Brain microvascular endothelial cell (primary cell): Measurements from ENCODE around the gene HIC1.

ENCODE experiments used
- DNase-seq: peaks from one replicate; pipeline ENCODE4 v3.0.0-alpha.2; 2020
- H3K27ac ChIP-seq: fragments of 250-450 bp; sonication (Bioruptor Pico); 2 replicates; pipeline ENCODE4 v1.5.1; 2020; ENCODE audit warnings: mild to moderate bottlenecking, moderate library complexity
- H3K27me3 ChIP-seq: fragments of 250-450 bp; sonication (Bioruptor Pico); replicated peaks from 2 replicates; pipeline ENCODE4 v1.5.1; 2020; ENCODE audit warnings: mild to moderate bottlenecking
- H3K36me3 ChIP-seq: fragments of 250-450 bp; sonication (Bioruptor Pico); replicated peaks from 2 replicates; pipeline ENCODE4 v1.5.1; 2020; ENCODE audit warnings: mild to moderate bottlenecking
- H3K4me3 ChIP-seq: 2 replicates; pipeline ENCODE4 v1.5.1; 2011; ENCODE audit warnings: low read depth, mild to moderate bottlenecking, control low read depth, low read length, moderate library complexity
- CTCF ChIP-seq: IDR thresholded peaks from 2 replicates; pipeline ENCODE4 v1.5.1; 2011; ENCODE audit warnings: low read depth, mild to moderate bottlenecking, moderate library complexity, low read length, control low read depth, inconsistent platforms; ENCODE audit errors: missing control alignments
- in situ Hi-C: cut with HindIII; loops from 2 replicates; pipeline ENCODE4 v1.10.0; 2017; ENCODE audit warnings: low sequenced_read_pairs, low pct_ligation_motif_present

HIC1 gene

GRCh38 chr17:2034157-2034556, 20.7 kb upstream of the HIC1 start:
- Histone ChIP-seq H3K27me3 (no peaks in the 10 kb centered on the region), H3K27ac (no peak overlapping the region), H3K36me3 (peaks cover 18% of the 10 kb centered on the region), H3K4me3 (no peak overlapping the region)
- in situ Hi-C loops = no loop called here
- DNase-seq = no peak
- no peak for TF ChIP-seq CTCF

- H3K27me3 ChIP-seq = no peaks in the 10 kb centered on the region
- no peak overlapping the region for H3K27ac ChIP-seq
- in situ Hi-C loops = no loop called here
- no peak for DNase-seq
- TF ChIP-seq CTCF = no peak
- H3K36me3 ChIP-seq = peaks cover 18% of the 10 kb centered on the region
- H3K4me3 ChIP-seq = no peak overlapping the region
These were observed 19.9 kb upstream of the HIC1 start for GRCh38 chr17:2034806-2035540.

DNA sequence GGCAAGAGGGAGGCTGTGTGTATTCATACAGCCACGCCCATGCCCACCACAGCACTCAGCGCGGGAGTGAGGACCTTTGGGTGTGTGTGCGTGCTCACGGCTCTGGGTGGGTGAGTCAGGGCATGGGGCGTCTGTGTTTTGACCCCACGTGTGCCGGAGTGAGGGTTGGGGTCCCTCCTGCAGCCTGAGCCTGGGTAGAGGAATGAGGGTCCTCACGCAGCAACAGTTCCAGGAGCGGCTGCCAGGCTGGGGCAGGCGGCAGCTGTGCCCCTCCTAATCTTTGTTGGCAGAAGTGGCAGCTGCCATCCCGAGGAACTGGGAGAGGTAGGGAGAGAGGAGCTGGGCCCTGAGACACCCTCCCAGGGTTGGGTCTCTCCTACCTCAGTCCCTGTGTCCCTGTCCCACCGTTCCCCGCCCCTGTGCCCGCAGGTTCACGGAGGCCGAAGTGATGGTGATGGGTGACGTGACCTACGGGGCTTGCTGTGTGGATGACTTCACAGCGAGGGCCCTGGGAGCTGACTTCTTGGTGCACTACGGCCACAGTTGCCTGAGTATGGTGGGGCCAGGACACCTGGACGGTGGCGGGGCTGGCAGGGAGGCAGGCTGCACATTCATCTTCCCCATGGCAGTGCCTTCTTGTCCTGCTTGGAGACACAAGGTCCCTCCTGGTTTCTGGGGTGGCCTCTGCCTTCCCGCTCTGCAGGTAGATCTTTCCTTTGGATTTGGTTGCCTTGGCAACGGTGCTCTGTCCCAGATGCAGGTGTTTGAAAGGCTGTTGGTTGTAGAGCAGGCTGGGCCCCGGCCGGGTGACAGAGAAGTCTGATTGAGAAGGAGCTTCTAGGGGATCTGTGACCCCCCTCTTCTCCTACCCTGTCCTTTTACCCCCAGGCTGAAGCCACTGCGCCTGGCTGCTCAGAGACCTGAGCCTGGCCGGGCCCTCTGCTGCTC, 19.1 kb upstream of the HIC1 start:
- Histone ChIP-seq H3K4me3 (no peak overlapping the region), H3K36me3 (peaks cover 18% of the 10 kb centered on the region), H3K27ac (no peak overlapping the region), H3K27me3 (no peaks in the 10 kb centered on the region)
- no peak for TF ChIP-seq CTCF
- in situ Hi-C loops = no loop called here
- no peak for DNase-seq

DNA sequence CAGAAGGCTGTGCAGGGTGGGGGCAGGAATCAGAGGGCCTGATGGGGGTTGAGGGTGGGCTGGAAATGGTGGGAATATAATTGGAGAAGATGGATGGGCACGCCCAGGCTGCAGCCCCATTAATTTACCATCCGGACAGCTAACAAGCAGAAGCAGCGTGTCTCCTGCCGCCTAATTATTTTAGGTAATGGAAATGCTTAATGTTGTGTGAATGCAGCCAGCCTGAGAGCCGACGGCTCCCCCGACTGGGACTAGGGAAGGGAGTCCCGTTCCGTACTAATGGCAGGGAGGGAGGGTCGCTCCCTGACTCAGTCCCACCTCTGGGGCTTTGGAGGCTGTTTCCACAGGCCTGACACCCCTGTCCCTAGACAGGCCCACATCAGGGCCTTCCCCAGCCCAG, 17.7 kb upstream of the HIC1 start:
- no peak for TF ChIP-seq CTCF
- Histone ChIP-seq H3K27me3 (no peaks in the 10 kb centered on the region), H3K27ac (no peak overlapping the region), H3K4me3 (no peak overlapping the region), H3K36me3 (peaks cover 18% of the 10 kb centered on the region)
- in situ Hi-C loops = no loop called here
- DNase-seq = no peak

DNA sequence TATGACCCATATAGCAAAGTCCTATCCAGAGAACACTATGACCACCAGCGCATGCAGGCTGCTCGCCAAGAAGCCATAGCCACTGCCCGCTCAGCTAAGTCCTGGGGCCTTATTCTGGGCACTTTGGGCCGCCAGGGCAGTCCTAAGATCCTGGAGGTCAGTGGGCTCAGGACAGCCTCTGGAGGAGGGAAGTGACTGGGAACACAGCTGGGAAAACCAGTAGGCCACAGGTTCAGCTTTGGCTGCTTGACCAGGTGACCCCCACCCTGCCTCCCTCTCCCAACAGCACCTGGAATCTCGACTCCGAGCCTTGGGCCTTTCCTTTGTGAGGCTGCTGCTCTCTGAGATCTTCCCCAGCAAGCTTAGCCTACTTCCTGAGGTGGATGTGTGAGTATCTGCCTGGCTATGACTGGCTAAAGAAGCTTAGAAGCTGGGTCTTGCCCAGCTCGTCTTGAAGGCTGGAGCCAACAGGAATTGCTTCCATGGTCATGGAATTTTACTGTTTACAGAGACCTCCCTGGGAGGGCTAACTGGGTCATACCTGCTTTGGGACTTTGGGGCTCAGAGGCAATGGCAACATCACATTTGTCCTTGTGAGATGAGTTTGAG, 14.6 kb upstream of the HIC1 start:
- no peak for DNase-seq
- no peak for TF ChIP-seq CTCF
- in situ Hi-C loops = no loop called here
- Histone ChIP-seq H3K36me3 (peaks cover 23% of the 10 kb centered on the region), H3K27me3 (no peaks in the 10 kb centered on the region), H3K4me3 (no peak overlapping the region), H3K27ac (no peak overlapping the region)
